HEK293T (cell line): ENCODE measurements around the gene PLOD3.
"Not testable (repeated sequence)": the region's sequence is repeated elsewhere in the genome, so short reads cannot be mapped to it uniquely, and the experiment has no call there.

Experiments
- CTCF ChIA-PET: fragments of 350-600 bp; formaldehyde crosslinking; extraction: SDS; loops from one replicate; lab custom pipeline; 2021; ENCODE audit warnings: antibody characterized with exemption, inconsistent platforms; lab: Yijun Ruan, JAX
- POLR2A ChIA-PET: fragments of 350-600 bp; formaldehyde crosslinking; extraction: SDS; loops from one replicate; lab custom pipeline; 2020; ENCODE audit warnings: antibody characterized with exemption, inconsistent platforms; lab: Yijun Ruan, JAX
- DNase-seq: peaks from one replicate; pipeline ENCODE4 v3.0.0; 2012; ENCODE audit warnings: mixed read lengths; ENCODE audit errors: extremely low spot score
- ARNT ChIP-seq: fragments of 450-650 bp; IDR thresholded peaks from 2 replicates; pipeline ENCODE4 v1.6.1; 2017; ENCODE audit warnings: mild to moderate bottlenecking
- BHLHE40 ChIP-seq: fragments of 450-650 bp; IDR thresholded peaks from 2 replicates; pipeline ENCODE4 v1.6.1; 2016; ENCODE audit warnings: mild to moderate bottlenecking, moderate library complexity, borderline replicate concordance
- CTBP1 ChIP-seq: fragments of 450-650 bp; IDR thresholded peaks from 2 replicates; pipeline ENCODE4 v1.6.1; 2016; ENCODE audit warnings: borderline replicate concordance
- ELF4 ChIP-seq: fragments of 450-650 bp; IDR thresholded peaks from 2 replicates; pipeline ENCODE4 v1.6.1; 2017; ENCODE audit warnings: antibody characterized with exemption
- FOXA1 ChIP-seq: fragments of 450-650 bp; IDR thresholded peaks from 2 replicates; pipeline ENCODE4 v1.6.1; 2016; ENCODE audit warnings: mild to moderate bottlenecking
- FOXK2 ChIP-seq: fragments of 450-650 bp; IDR thresholded peaks from 2 replicates; pipeline ENCODE4 v1.6.1; 2016; ENCODE audit warnings: mild to moderate bottlenecking
- FOXM1 ChIP-seq: fragments of 450-650 bp; IDR thresholded peaks from 2 replicates; pipeline ENCODE4 v1.6.1; 2017; ENCODE audit warnings: mild to moderate bottlenecking, borderline replicate concordance
- HDGF ChIP-seq: fragments of 450-650 bp; IDR thresholded peaks from 2 replicates; pipeline ENCODE4 v1.6.1; 2017; ENCODE audit warnings: antibody characterized with exemption, borderline replicate concordance
- L3MBTL2 ChIP-seq: fragments of 450-650 bp; conservative IDR thresholded peaks from 2 replicates; pipeline ENCODE4 v1.6.1; 2016; ENCODE audit warnings: mild to moderate bottlenecking
- LEF1 ChIP-seq: fragments of 450-650 bp; IDR thresholded peaks from 2 replicates; pipeline ENCODE4 v1.6.1; 2017; ENCODE audit warnings: mild to moderate bottlenecking, borderline replicate concordance
- NFRKB ChIP-seq: fragments of 450-650 bp; IDR thresholded peaks from 2 replicates; pipeline ENCODE4 v1.6.1; 2016; ENCODE audit warnings: mild to moderate bottlenecking, moderate library complexity
- PKNOX1 ChIP-seq: fragments of 450-650 bp; IDR thresholded peaks from 2 replicates; pipeline ENCODE4 v1.6.1; 2016
- SP1 ChIP-seq: fragments of 450-650 bp; IDR thresholded peaks from 2 replicates; pipeline ENCODE4 v1.6.1; 2017
- SUZ12 ChIP-seq: fragments of 450-650 bp; IDR thresholded peaks from 2 replicates; pipeline ENCODE4 v1.6.1; 2016; ENCODE audit warnings: mild to moderate bottlenecking
- TARDBP ChIP-seq: fragments of 450-650 bp; IDR thresholded peaks from 2 replicates; pipeline ENCODE4 v1.6.1; 2016
- ZNF384 ChIP-seq: fragments of 450-650 bp; IDR thresholded peaks from 2 replicates; pipeline ENCODE4 v1.6.1; 2016

Gene PLOD3

DNA sequence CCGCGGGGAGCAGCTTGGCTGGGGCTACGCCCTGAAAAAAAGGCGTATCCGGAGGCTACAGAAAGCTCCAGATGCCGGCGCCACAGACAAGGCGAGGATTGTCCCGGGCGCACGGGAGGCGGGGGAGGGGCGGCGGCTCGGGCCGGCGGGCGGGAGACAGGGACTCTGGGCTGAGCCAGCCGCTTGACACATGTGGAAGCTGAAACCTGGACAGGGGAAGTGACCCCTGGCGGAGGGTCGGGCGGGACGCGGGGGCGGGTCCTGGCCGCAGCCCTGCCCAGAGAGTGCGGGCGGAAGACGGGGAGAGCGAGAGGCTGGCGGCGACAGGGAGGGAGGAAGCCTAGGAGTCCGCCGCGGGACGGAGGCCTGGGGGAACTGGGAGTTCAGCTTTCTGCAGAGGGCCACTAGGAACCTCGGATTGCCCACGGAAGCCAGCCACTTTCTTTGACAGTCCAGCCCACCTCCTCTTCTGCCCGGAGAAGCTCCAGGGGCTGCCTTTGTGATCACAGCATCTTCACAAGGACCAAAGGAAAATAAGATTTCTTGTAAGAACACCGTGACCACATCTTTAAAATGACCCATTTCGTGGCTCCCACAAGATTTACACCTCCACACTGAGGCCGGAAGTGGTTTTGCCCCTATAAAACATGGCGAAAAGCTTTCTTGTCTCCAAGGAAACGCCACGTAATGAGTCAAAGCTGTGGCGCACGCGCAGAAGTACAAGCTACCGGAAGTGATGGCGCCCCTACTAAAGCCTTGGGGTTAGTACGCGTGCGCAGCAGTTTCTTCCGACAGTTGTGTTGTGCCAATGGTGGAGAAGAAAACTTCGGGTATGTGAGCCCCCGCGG, at the start of gene PLOD3, which contains the start of gene ZNHIT1:
Gene PLOD3 (minus strand): TSS at position 194 of the 848 bp plus-strand sequence. CDS start 307 bp downstream, outside the sequence.
Gene ZNHIT1 (plus strand): TSS at position 778 of the 848 bp plus-strand sequence. CDS start 31 bp downstream, at position 809.
- CTCF ChIA-PET = interaction anchor here (0.7 to 2.4 kb wide), 8 partner anchors 17 to 80 kb away, joined by 3 to 7 read pairs (median 4); no protein-coding TSS in a partner anchor
- TF ChIP-seq ARNT = peak; percentile 81
- peak; percentile 33; the same call in 1 of the 2 replicates for TF ChIP-seq ELF4
- no peak for TF ChIP-seq BHLHE40
- no peak for TF ChIP-seq CTBP1
- POLR2A ChIA-PET = interaction anchor here (0.8 to 5.3 kb wide), 20 partner anchors 9 to 343 kb away, joined by 3 to 38 read pairs (median 4); partner anchors contain the start of genes CLDN15, FIS1, MOGAT3 and SRRT
- peak; percentile 98 for DNase-seq

GRCh38 chr7:101265622-101266516, 48.5 kb upstream of the PLOD3 start:
- POLR2A ChIA-PET = no interaction called here
- CTCF ChIA-PET = interaction anchor here (0.6 kb wide), 1 partner anchor 369 kb away, joined by 3 read pairs; no protein-coding TSS in a partner anchor
- DNase-seq = no peak
- no peak for TF ChIP-seq SUZ12
- no peak for TF ChIP-seq L3MBTL2
- TF ChIP-seq LEF1 = no peak
- TF ChIP-seq FOXA1 = no peak
- TF ChIP-seq FOXM1 = no peak
- no peak for TF ChIP-seq CTBP1
- TF ChIP-seq HDGF = no peak
- no peak for TF ChIP-seq SP1
- TF ChIP-seq BHLHE40 = no peak
- TF ChIP-seq ELF4 = no peak
- TF ChIP-seq NFRKB = no peak
- no peak for TF ChIP-seq PKNOX1
- TF ChIP-seq ZNF384 = no peak
- TF ChIP-seq ARNT = no peak
- no peak for TF ChIP-seq TARDBP
- no peak for TF ChIP-seq FOXK2

- DNase-seq, POLR2A ChIA-PET: not testable (repeated sequence)
- CTCF ChIA-PET = interaction anchor here (0.9 kb wide), 1 partner anchor 27 kb away, joined by 3 read pairs; no protein-coding TSS in a partner anchor
Observed at GRCh38 chr7:101264102-101264706, 46.8 kb upstream of the PLOD3 start.

DNA sequence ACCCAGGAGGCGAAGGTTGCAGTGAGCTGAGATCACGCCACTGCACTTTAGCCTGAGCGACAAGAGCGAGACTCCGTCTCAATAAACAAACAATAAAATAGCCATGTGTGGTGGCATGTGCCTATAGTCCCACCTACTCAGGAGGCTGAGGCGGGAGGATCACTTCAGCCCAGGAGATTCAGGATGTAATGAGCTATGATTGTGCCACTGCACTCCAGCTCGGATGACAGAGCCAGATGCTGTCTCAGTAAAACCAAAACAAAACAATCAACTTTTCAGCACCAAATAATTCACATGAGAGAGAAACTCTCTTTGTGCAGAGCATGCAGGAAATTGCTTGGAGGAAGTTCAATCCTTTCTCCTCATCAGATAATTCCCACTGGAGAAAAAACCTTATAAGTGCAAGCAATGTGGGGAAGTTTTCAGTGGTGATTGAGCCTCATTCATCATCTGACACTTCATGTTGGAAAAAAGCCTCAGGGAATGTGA, 40.9 kb upstream of the PLOD3 start:
- no peak for DNase-seq
- ChIA-PET CTCF (interaction anchor here (0.7 kb wide), 1 partner anchor 110 kb away, joined by 3 read pairs; no protein-coding TSS in a partner anchor), POLR2A (no interaction called here)
- TF ChIP-seq HDGF (no peak), ARNT (no peak), LEF1 (no peak), FOXK2 (no peak), ZNF384 (no peak)

GRCh38 chr7:101255796-101256195, 38.4 kb upstream of the PLOD3 start:
- ChIA-PET CTCF (no interaction called here), POLR2A (interaction anchor here (1.3 to 3.1 kb wide), 2 partner anchors 9 to 12 kb away, joined by 4 to 12 read pairs; partner anchors contain the start of gene FIS1)
- DNase-seq = no peak
- no peak for TF ChIP-seq L3MBTL2

- DNase-seq, CTCF ChIA-PET: not testable (repeated sequence)
- POLR2A ChIA-PET = interaction anchor here (1.9 to 3.1 kb wide), 2 partner anchors 9 to 36 kb away, joined by 9 to 12 read pairs; partner anchors contain the start of genes FIS1, PLOD3 and ZNHIT1
Observed at GRCh38 chr7:101253199-101253598, 35.8 kb upstream of the PLOD3 start.
